ENCODE measurements around the gene NOX5.

NOX5 gene

DNA sequence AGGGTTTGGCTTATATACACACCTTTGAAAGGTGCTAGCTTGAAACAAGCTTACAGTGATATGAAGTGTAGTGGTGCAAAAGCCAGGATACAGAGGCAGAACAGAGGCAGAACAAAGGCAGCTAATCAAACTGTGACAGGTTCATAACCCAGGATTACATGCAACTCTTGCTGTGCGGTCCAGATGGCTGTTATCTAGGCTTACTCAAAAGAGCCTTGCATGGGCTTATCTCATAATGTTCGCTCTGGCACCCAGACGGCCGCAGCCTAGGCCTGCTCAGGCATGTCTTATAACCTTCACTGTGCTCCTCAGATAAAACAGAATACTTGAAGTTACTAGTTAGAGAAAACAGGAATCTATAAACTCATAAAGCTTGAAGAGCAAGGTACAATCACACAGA lies 22.8 kb upstream of the NOX5 start:
- peak; percentile 73 for DNase-seq

DNA sequence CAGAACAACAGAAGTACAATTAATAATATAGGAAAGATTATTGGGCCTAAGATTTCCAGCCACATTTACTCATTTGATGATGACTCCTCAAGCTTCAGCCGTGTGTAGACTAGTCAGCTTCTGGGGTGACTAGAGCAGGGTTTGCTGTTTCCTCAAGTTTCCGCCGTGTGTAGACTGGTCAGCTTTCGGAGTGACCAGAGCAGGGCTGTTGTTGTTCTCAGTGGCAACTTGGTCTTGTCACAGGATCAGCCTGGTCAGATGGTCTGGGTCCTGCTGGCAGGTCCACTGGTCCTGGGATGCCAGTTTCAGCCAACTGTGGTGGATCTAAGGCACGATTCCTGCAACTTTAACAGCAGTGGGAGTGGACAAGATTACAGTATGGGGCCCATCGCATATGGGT lies 21.8 kb upstream of the NOX5 start:
- DNase-seq, result no peak

DNA sequence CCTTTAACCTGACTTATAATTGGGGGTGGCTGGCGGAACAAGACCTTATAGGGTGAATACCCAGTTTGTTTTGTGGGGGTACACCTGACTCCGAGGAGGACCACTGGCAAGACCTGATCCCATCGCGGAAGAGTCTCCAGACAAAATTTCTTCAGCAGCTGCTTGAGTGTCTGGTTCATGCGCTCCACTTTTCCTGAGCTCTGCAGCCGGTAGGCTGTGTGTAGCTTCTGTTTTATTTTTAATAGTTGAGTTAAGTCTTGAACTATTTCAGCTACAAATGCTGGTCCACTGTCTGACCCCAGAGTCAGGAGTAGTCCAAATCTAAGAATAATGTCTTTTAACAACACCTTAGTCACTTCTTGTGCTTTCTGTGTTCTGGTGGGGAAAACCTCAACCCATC lies 21.2 kb upstream of the NOX5 start:
- DNase-seq, result no peak

DNA sequence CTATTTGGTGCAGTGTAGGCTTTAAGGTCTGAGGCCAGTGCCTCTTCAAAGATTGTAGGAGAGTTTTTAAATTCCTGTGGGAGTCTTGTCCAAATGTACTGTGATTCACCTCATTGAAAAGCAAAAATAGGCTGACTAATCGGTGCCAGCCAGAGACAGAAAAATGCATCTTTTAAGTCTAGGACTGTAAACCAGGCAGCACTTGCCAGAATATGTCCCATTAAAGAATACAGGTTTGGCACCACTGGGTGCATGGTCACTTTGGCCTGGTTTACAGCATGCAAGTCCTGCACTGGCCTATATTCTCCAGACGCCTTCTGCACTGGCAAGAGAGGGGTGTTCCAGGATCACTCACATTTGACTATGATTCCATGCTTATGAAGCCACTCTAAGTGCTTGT lies 20.3 kb upstream of the NOX5 start:
- DNase-seq, result no peak

DNA sequence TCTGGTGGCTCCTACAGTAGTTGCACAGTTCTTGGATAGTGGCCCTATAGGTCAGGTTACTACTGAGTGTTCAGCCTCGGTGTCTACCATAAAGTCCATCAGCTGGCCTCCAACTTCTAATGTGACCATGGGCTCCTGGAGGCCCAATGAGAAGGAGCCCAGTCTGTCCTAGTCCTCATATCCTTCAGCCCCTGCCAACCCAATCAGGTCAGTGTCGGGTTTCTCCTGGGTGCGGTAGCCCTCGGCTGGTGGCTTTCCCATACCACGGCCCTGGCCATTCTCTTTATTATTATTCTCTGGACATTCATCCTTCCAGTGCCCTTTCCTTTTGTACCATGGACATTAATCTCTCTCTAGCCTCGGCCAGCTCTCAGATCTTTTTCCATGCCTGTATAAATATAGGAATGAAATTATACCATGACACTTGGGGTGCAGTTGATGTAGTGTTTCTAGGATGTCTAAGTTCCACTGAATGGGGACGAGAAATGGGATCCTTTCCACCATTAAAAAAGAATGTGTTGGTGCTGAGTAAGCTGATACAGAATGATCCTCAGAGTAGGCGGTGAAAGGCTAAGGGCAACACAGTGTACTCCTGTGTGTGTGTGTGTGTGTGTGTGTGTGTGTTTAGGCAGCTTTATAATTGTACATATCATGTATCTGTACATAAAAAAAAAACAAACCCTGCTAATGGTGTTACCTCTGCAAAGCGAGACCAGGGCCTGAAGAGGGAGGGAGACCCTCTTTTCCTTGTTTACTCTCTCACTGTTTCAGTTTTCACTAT lies 19.3 kb upstream of the NOX5 start:
- no peak for DNase-seq

DNA sequence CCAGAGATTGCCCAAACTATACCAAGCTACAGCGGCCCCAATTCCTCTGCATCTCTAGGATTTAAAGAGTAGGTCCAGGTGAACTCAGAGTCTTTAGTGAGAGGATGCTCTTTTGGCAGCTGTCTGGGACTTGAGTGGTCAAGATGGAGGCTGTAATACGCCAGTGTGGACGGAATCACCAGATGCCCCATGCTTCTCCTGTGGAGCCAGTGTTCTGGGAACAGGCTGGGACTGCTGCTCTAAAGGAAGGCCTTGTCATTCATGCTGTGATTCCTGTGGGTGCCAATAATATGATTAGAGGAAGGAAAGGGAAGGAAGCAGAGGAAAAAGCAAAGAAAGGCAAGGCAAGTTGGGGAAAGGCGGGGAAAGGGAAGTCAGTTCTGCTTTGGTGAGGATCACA lies 17.4 kb upstream of the NOX5 start:
- no peak for DNase-seq

DNA sequence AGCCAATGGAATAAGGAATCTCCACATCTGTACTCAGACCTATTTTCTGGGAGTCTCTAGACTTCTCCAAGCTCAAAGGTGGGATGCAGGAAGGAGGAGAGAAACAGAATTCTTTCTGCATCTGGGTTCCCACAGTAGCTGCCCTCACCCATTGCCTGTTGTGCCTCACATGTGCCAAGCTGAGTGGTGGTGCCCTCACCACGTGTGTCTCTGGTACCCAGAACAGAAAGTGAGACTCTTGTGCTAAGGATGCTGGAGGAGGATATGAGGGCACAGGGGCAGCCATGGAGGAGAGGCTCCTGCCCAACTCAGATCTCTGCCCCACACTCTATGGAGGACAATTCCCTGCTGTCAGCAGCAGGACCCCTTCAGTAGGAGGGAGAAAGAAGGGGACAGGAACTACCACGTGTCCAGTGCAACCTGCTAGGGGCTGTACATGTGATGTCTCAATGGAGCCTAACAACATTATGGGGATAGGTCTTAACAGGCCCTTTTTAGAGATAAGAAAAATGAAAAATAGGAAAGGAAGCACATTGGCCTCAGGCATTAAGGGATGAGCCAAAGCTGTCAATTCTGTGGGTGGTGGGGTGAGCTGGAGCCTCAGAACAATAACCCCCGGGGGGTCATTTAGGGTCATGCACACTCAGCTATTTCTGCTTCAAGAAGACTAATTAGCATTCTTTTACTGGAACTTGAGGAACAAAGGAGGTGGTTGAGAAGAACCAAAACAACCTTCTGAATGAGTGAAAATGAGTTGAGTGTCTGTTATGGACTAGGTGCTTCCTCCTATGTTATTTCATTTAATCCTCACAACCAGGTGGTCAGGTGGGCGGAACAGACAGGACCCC lies 16.3 kb upstream of the NOX5 start:
- DNase-seq, result no peak

DNA sequence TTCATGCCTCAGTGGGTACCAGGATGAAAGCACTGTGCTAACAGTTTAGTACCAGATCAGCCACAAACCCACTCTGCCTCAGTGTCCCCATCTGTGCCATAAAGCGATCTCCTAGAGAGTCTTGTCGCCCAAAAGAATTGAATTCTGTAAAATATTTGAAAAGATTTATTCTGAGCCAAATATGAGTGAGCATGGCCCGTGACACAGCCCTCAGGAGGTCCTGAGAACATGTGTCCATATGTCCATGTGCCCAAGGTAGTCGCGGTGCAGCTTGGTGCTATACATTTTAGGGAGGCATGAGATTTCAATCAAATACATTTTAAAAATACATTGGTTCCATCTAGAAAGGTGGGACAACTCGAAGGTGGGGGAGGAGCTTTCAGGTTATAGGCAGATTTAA lies 15.4 kb upstream of the NOX5 start:
- no peak for DNase-seq

DNA sequence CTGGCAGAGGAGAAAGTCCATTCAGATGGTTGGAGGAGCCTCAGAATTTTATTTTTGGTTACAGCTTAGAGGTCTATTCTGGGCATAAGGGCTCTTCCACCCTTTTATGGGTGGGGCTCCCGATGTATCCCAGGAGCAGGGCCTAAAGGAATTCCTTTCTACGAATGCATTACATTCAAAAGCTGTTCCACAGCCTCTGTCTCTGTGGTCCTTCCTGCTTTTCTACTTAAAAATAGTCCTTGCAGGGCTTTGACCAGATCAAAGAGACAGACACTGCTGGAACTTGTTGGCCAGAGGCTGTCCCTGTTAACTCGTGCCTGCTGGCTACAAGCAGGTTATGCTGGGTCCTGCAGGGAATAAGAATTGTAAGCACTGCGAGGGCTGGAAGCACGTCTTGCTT lies 14.4 kb upstream of the NOX5 start:
- DNase-seq, result no peak

DNA sequence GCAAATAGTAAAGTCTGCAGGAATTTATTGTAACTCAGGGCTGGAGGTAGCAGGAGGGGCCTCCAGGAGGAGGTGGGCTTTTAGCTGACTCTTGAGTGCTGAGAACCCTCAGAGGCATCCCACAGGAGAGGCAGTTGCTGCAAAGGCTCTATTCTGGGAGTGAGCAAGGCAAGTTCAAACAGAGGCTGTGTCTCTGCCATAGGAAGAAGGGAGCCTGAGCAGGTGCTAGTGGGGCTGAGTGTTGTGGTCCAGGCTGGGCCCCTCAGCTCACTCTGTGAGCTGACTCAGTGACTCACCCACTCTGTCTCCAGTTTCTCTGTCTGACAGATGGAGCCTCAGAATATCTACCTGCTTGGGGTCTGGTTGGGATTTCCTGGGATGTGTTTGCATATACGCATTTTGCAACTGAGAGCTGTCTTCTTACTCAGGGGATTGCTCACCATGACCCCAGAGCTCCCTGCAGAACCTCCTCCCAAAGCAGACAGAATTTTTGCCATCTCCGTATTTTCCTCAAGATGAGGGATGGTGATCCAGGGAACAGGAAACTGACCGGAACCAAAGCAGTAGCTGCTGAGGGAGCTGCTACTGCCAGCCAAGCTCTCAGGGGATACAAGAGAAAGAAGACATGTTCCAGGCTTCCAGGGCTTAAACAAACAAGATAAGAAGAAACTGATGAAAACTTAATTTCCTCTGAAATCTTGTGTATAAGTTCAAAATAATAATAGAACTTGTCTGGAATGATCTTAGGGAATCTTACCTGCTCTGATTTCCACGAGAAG lies 13.6 kb upstream of the NOX5 start:
- DNase-seq, result no peak

DNA sequence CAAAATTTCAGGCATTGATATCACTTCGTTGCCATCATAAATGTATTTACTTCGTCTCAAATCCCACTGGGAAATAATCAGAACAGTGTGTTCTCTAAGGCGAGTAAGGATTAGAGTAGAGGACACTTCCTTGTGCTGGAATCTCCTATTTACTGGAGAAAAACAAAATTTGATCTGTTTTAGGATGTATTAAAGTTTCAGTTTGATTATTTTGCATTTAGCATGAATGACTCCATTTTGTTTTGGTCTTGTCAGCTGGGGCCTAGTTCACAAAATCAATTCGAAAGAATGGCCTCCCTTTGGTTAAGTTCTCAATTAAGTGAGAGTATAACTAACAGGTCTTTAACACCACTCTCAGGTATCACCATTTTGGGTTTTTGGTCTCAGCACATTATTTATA lies 11.7 kb upstream of the NOX5 start:
- no peak for DNase-seq

DNA sequence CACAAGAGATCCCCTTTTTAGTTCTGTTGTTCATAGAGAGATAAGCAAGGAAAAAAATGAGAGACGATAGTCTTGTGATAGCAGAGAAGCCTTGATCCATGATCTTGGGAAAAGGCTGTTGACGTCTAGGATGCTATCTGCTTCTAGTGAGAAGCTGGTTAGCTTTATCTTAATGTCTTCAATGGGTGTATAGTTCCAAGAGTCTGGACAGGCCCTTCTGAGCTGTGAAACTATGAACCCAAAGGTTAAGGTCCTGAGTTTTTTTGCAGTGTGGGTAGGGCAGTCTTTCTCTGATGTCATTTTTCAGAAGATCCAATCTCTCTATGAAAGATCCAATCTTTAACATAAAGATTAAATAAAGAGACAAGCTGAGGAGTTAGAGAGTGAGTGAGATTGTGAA lies 10.5 kb upstream of the NOX5 start:
- DNase-seq, result no peak

DNA sequence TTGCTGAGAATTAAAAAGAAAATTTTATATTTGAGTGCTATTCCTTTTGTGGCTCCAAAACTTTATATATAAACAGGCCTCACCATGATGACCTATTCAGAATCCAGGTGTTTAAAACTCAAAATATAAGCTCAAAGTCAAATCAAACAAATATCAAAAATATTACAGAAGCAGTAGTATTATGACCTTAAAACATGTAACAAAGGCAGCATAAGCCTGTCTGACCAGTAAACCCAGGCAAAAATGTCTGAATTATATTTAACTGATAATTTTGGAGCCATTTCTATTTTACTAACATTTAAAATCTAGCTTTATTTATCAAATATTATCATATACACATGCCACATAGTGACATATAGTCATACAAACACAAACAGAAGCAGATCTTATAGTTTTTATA lies 6.4 kb upstream of the NOX5 start:
- no peak for DNase-seq

DNA sequence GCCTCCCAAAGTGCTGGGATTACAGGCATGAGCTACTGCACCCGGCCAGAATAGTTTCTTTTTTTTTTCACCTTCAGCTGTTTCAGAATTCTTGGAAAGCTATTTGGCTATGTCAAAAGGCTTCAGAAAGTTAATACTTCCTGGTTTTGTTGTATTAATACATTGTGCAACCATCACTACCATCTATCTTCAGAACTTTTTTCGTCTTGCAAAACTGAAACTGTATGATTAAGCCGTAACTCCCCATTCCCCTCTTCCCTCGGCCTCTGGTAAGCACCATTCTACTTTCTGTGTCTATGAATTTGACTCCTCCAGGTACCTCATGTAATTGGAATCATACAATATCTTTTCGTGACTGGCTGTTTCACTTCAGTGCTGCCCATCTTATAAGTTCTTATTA lies 5.2 kb upstream of the NOX5 start:
- DNase-seq, result no peak

DNA sequence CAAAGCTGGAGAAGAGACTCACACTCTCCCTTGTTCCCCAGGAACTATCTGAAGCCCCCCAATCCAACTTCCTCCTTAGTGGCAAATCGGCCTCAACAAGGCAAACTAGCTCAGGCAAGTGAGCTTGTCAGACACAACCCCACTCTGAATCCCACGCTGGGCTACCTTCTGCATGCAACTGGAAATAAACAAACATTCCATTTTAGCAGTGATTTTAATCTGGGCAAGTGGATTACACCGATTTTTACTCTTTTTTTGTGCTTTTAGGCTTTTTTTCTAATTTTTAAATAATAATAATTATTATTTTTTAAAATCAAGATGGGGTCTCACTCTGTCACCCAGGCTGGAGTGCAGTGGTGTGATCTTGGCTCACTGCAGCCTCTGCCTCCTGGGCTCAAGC lies 2.9 kb upstream of the NOX5 start:
- DNase-seq, result no peak

DNA sequence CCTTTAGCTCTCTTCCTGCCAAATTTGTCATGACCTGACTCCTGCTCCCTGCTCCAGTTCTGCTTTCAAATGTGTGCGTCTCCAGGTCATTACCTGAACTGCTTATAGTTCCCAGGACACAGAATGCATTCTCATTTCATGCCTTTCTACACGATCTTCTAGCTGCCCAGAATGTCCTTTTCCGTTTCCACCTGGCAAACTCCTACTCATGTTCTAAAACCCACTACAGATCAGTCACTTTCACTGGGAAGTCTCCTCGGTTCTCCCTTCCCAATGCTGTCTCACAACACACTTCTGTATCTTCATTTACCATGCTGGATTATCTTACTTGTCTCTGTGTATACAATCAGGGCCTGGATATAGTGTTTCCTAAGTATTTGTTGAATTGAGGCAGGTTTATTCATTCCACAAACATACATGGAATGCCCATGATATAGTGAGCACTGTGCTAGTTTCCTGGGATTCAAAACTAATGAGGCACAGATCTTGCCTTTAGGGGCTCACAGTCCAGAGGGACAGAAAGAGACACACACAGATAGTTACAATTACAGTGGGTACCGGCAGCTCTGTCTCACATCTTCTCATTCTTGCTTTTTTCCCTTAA lies 1.6 kb upstream of the NOX5 start:
- DNase-seq, result no peak

DNA sequence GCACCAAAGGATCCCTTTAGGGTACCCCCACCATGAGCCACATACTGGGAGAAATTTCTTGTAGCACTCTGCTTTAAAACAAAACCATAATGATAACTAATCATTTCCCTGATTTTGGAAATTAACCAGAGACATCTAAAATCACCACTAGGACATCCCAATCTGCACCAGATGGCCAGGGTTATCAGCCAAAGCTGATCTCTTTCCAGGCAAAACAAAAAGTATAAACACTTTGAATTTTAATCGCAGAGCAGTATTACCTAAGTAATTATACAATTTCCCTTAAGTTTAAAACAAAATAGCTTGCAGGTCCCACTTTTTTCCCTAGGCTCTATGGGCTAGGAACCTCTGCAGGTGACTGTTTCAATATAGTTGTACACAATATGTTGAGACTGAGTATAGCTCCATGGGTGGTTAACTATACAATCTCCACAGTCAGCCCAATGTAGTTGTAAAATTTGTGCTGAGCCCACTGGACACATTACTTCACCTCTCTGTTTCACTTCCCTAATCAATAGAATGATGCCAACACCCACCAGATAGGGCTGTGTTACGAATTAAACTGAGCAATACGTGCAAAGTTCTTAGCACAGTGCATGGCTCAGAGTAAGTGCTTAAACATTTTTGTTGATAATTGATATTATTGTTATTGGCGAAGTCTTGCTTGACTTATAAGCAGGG lies 629 bp upstream of the NOX5 start:
- DNase-seq, result no peak

DNA sequence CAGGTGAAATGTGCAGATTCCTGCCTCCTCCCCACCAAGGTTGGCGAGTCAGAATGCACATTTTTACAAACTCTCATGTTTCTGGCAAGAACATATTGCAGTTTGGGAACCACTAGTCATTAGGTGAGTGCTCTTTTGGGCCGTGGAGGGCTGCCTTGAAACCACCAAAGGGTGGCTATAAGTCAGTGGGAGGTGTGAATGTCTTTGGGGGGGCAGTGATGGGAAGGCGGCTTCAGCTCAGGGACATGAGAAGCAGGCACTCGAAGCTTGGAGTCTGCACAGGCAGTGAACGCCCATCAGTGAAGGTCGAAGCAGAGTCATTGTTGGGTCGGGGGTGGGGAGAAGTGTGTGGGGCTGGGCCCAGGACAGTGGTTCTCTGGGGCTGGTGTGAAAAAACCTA lies 1.1 kb downstream of the NOX5 start:
- no peak for DNase-seq

DNA sequence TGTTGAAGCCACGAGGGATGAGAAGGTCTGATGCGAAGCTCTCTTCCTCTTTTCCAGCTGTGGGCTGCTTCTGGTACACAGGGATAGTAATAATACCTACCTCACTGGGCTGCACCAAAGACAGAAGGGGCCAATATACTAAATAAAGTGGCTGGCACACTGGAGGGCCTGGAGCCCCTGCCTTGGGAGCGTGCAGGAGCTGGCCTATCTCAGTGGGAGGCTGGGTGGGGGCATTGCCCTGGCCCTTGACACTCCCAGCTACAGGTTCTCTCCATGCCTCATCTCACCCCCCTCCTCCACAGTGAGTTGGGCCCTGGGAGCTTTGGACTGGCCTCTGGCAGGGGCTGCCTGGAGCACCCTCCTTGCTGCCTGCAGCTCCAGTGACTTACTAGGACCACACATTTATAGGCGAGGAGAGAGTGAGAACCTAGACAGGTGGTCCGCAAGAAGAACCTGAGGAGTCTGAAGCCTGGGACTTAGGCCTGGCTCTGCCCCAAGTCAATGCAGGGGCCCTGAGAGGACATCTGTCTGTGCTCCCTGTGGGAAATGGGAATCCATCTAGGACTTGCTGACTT lies 1.6 kb downstream of the NOX5 start:
- no peak for DNase-seq

DNA sequence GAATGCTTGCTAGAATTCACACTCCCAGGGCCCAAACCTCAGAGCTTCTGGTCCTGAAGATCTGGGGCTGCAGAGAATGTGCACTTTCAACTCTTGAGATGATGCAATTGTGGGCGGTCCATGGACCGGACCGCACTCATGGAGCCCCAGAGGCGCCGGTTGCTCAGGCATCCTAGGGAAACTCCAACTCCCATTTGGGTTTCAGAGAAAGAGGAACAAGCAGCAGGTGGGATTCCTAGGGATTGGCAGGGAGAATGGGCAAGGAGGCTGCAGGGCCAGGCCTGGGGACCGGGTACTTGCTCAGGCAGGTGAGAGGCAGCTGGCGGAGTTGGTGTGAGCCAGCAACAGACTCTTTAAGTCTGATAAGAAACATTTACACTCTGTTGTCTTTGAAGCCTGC lies 3.5 kb downstream of the NOX5 start:
- no peak for DNase-seq

DNA sequence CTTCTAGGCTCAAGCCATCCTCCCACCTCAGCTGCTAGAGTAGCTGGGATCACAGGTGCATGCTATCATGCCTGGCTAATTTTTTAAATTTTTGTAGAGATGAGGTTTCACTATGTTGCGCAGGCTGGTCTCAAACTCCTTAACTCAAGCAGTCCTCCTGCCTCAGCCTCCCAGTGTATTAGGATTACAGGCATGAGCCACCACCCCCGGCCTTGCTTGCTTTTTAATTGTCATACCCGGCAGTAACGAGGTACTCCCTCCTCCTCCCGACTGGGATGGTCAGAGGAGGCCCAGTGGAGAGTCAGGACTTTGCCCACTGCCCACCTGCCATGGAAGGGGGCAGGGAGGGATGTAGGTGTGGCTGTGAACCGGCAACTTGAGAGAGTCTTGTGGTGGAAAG lies 4.5 kb downstream of the NOX5 start:
- DNase-seq, result no peak

DNA sequence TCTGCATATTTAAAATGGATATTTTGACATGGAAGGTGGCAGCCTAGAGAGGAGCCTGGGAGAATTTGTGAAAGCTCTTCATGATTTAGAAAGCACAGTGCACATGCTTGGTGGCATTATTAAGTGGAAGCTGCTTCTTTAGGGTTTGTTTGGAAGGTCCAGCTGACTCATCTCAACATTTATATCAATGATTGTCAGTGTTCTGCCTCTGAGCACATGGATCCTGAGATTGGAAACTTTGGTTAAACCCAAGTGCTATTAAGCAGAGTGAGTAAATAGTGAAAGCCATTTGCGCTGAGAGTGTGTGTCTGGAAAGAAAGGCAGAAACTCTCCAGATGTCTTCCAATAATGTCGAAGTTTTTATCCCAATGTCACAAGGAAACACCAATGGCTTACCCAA lies 7.4 kb downstream of the NOX5 start:
- no peak for DNase-seq
